AG20443 (cell line): Measurements from ENCODE around the gene RUNX1.
A peak's percentile ranks its signal among the peaks of the same experiment; 100 is the strongest.

Experiments used
- DNase-seq: peaks from one replicate; pipeline ENCODE4 v3.0.0; 2012; ENCODE audit warnings: low spot score, mixed read lengths

RUNX1 gene

DNA sequence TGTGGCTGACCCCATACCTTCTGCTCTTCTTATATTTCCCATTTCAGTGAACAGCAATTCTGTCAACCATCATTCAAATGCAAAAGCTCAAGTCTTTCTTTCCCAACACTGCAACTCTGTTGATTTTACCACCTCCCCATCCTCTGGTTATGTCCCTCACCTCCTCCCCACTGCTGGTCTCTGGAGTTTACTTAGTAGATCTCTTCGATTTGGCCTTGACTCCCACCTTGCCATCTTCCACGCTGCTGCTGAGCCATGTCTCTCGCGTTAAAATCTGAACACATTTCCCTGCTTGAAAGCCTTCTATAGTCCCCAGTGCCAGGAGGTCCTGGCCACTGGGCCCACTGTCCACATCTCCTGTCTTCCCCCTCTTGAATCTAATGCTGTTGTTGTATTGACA is 125.5 kb downstream of the RUNX1 start:
- no peak for DNase-seq

DNA sequence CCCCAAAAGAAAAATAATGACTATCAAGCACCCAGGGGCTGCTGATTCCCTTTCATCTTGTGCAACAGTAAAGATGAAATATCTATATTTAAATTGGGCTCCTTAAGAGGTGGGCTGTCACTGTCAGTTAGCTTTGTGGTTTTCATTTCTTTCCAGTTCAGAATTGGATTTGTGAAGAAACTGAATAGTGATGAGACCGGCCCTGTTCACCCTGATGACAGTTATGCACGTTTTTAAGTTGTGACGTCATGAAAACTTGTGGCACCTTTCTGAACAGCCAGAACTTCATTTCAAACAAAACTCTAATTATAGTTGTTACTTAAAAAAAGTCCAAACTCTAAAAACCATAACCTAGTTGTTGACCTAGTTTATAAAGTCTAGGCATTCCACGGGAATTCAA is 125.9 kb downstream of the RUNX1 start:
- no peak for DNase-seq

GRCh38 chr21:34922479-34922878 is 126.6 kb downstream of the RUNX1 start:
- no peak for DNase-seq

DNA sequence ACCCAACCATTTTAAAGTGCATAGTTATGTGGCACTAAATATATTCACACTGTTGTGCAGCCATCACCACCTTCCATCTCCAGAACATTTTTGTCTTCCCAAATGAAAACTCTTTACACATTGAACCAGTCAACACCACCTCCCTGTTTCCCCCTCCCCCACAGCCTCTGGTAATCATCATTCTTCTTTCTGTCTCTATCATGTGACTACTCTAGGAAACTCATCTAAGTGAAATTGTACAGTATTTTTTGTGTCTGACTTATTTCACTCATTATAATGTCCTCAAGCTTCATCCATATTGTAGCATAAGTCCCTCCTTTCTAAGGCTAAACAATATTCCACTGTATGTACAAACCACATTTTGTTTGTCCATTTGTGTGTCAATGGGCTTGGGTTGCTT is 128.0 kb downstream of the RUNX1 start:
- no peak for DNase-seq

- no peak for DNase-seq
Observed at GRCh38 chr21:34919406-34919805, 129.7 kb downstream of the RUNX1 start.

DNA sequence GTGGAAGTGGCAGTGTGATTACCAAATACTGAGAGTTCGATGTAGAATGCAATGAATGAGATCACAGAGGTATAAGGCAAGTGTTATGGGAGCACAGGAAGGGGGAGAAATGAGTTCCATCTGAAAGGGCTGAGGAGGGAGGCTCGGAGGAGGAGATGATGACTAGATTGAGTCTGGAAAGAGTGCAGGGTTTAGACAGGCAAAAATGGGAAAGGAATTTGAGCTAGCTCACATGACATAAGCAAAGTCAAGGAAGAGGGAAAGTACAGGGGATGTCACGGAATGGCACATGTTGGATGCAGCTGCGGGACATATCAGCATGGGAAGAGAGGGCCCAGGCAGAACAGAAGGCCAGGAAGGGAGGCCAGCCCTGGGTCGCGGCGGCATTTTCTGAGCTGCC is 132.7 kb downstream of the RUNX1 start:
- peak; percentile 80 for DNase-seq

DNA sequence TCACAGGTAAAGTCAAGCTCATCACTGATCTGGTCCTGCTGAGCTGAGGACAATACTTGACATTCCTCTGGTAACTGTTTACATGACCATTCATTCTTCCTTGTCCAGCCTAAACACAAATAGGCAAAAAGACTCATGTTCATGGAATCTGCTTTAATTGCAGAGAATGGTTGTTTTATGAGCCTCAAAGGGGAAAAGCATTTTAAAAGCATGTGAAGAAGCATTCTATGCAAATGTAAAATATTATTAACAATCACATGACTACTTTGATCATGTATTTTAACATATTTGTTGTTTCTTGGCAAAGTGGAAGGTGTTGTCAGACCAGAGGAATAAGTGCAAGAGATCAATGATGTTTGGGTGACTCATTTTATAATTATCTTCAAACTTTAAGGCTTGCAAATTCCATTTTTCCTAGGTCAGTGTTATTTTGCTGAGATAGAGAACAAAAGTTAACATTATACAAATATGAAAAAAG is 133.7 kb downstream of the RUNX1 start:
- peak; percentile 47 for DNase-seq

DNA sequence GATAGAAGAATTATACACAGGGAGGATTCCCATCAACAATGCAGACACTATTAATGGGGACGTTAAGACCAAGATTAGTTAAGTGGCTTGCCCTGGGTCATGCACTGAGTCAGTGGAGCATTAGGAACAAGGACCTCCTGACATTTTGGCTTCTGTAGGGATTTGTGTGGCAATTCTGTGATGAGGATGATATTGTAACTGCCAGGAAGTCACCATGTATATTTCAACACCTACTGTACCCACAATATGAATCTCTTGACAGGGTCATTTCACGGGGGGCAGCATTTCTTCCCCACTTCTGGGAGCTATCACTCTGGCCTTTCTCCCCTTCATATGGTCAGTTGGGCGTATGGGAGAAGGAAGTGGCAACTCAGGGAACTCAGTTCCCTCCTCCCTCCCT is 134.9 kb downstream of the RUNX1 start:
- no peak for DNase-seq

- DNase-seq = peak; percentile 38
Observed at GRCh38 chr21:34913811-34914210, 135.3 kb downstream of the RUNX1 start.

- DNase-seq = no peak
Observed at GRCh38 chr21:34912022-34912945, 136.8 kb downstream of the RUNX1 start.

GRCh38 chr21:34911360-34911759 is 137.7 kb downstream of the RUNX1 start:
- no peak for DNase-seq

DNA sequence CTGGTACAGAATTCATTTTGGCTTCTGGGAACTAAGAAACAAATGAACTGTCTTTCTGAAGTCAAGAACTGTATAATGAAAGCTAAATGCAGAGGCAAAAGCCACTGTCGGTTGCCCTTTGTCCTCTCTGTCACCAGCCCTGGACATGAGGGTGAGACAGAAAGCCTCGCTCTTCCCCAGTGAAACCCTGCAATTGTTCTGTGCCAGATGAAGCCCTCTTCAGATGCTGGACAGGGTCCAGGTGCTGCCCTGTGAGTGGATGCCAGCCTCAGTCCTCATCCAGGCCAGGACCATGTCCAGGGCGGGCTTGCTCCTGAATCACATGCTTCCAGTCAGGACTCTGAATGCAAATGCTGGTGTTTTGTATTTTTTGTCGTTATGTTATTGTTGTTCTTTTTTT is 138.7 kb downstream of the RUNX1 start:
- no peak for DNase-seq

DNA sequence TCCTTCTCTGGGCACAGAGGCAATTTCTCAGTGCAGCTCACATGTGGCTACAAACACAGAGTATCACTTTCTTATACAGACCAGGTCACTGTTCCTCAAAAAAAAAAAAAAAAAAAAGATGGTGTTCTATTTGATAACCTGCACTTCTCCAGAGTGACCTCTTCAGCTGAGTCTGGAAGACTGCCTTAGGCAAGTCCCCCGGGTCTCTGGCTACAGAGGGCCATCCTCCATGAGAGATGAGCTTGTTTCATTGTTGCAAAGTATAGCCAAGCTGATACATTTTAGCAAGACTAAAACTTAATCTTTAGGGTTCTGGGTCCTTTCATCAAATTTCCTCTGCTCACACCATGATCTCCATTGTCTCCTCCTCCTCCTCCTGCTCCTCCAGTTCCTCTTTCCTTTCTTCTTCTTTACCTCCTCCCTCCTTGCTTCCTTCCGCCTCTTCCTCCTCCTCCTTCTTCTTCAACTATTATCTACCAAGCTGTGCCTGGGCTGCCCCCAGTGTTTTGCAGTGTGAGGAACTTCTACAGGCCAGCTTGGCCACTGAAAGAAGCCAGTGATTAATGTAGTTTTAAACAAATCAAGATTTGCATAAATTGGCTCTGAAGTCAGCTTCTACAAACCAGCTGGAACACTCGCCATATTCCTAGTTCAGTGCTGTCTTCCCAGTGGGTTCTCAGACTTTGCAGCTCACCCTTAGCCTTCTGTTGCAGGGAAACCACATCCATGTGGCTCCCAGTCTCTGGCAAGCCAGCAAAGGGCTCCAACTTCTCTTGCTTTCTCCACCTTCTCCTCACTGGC is 139.4 kb downstream of the RUNX1 start:
- no peak for DNase-seq

DNA sequence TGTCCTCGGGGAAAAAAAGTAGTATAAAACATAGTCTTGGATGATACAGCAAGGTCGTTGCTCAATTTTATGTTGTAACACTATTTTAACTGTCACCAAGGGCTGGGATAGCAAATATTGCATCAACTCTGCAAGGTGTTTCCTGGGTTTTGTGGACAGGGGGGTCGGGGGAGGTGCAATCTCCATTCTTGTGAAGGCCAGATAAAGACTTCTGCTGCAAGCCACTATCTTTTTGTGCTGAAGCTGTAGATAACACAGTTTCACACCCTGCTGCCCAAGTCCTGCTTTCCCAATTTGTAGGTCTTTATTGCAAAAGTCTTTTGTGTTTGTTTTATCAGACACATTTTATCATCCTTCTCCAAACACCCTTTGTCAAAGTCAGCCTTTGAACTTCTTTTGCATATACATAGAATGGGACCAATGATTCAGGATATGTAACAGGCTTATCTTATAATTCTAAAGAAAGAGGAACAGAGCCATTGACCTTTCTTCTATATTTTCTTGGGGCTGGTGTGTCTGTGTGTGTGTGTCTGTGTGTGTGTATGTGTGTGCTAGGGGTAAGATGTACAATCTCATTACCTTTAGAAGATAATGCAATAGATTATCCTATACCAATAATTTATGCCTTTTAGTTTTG is 140.6 kb downstream of the RUNX1 start:
- peak; percentile 31 for DNase-seq

GRCh38 chr21:34907461-34908418 is 141.4 kb downstream of the RUNX1 start:
- DNase-seq = no peak

- DNase-seq = no peak
Observed at GRCh38 chr21:34906401-34906800, 142.7 kb downstream of the RUNX1 start.

- DNase-seq = no peak
Observed at GRCh38 chr21:34905218-34905537, 143.9 kb downstream of the RUNX1 start.

GRCh38 chr21:34904526-34905217 is 144.4 kb downstream of the RUNX1 start:
- DNase-seq = no peak

GRCh38 chr21:34900376-34900775 is 148.7 kb downstream of the RUNX1 start:
- DNase-seq = no peak

- no peak for DNase-seq
Observed at GRCh38 chr21:34899760-34900159, 149.3 kb downstream of the RUNX1 start.

DNA sequence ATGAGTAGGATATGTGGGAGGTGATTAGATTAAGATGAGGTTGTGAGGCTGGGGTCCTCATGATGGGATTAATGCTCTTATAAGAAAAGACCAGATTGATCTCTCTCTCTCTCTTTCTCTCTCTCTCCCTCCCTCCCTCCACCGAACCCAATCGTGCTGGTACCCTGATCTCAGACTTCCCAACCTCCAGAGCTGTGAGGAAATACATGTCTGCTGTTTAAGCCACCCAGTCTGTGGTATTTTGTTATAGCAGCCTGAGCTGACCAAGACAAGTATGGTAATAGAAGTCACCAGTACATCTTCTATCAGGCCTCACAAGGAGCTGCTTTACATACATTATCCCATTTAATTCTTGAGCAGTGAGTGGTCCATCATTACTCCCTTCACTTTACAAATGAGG is 149.8 kb downstream of the RUNX1 start:
- DNase-seq = no peak
